GM23338 (cell line): ENCODE measurements around the gene PAX2.
A peak's percentile ranks its signal among the peaks of the same experiment; 100 is the strongest.

Source experiments
- CREB1 ChIP-seq: fragments of 250-450 bp; sonication (Bioruptor Pico); IDR thresholded peaks from 2 replicates; pipeline ENCODE4 v1.5.0; 2020; ENCODE audit warnings: low read depth, mild to moderate bottlenecking, moderate library complexity
- CTCF ChIP-seq, 2 experiments: fragments of 200-600 bp in 1 of 2; sonication (generic) in 1 of 2; conservative IDR thresholded peaks; 2 replicates each; pipeline versions ENCODE4 v1.5.1 to v1.6.1; 2016 to 2017; ENCODE audit warnings: antibody characterized with exemption in 2 of 2, low read depth in 2 of 2, mild to moderate bottlenecking in 2 of 2, moderate library complexity in 1 of 2
- ETS1 ChIP-seq: IDR thresholded peaks from 2 replicates; pipeline ENCODE4 v1.6.1; 2016; ENCODE audit warnings: antibody characterized with exemption
- EZH2 ChIP-seq: fragments of 200-600 bp; sonication (generic); IDR thresholded peaks from one replicate; pipeline ENCODE4 v1.8.0; 2017; ENCODE audit warnings: antibody characterized with exemption, mild to moderate bottlenecking, low read depth; ENCODE audit not compliant: unreplicated experiment
- EZH2phosphoT487 ChIP-seq: fragments of 200-600 bp; sonication (generic); IDR thresholded peaks from one replicate; pipeline ENCODE4 v1.8.1; 2018; ENCODE audit warnings: antibody characterized with exemption; ENCODE audit not compliant: unreplicated experiment
- JUNB ChIP-seq: IDR thresholded peaks from one replicate; pipeline ENCODE4 v1.6.1; 2016; ENCODE audit warnings: antibody characterized with exemption; ENCODE audit not compliant: unreplicated experiment
- POLR2AphosphoS5 ChIP-seq: IDR thresholded peaks from 2 replicates; pipeline ENCODE4 v1.6.1; 2016; ENCODE audit warnings: antibody characterized with exemption, low read depth
- REST ChIP-seq: IDR thresholded peaks from one replicate; pipeline ENCODE4 v1.6.1; 2018; ENCODE audit warnings: antibody characterized with exemption; ENCODE audit not compliant: unreplicated experiment
- STAT1 ChIP-seq: IDR thresholded peaks from one replicate; pipeline ENCODE4 v1.6.1; 2016; ENCODE audit warnings: antibody characterized with exemption; ENCODE audit not compliant: unreplicated experiment
- TF ChIP-seq, protein P1 (sequence below): fragments of 250-450 bp; sonication (Bioruptor Pico); IDR thresholded peaks from 2 replicates; pipeline ENCODE4 v1.5.0; 2020; ENCODE audit warnings: mild to moderate bottlenecking, moderate library complexity

DNA sequence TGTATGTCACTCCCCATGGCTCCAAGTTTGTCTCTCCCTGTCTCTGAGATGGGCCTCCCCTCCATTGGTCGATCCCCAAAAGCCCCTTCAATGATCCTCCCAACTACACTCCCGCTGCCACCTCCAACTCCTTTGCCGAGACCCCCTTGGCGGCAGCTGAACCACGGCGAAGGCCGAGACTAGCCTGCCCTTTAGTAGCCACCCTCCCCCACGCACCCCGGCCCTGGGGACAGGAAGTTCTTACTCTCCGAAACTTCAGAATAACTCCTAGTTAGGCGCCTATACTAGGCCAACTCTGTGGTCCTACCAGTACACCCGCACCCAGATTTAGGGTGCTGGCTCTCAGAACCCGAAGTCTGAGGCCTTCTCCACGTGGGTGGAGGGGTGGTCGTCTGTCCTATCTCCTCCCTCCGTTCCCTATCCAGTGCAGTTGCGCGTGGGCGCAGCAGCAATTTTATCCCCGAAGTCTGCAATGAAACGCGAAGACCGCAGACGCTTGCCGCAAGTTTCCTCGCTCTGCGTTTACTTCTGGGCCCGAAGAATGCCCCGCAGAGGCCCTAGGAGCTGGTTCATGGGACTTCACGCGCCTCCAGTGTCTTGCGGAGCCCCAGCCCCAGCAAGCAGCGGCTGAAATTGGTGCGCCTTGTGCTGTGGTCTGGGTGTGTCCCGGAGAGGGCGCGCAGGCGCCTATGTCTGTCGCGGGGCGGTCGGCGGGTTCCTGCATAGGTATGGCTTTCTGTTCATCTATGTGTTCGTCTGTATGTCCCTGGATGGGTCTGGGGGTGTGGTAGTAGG, 84.7 kb downstream of the PAX2 start:
- no peak for TF ChIP-seq POLR2AphosphoS5
- no peak for TF ChIP-seq CTCF (conservative IDR thresholded peaks at IDR 0.05; ENCODE audit: low read depth in 2 of 2)
- no peak for TF ChIP-seq STAT1
- no peak for TF ChIP-seq CREB1 (CRISPR knock-in tag)
- no peak for TF ChIP-seq REST
- peak; percentile 84 for TF ChIP-seq EZH2
- no peak for TF ChIP-seq JUNB
- no peak for TF ChIP-seq ETS1
- TF ChIP-seq, protein P1, sequence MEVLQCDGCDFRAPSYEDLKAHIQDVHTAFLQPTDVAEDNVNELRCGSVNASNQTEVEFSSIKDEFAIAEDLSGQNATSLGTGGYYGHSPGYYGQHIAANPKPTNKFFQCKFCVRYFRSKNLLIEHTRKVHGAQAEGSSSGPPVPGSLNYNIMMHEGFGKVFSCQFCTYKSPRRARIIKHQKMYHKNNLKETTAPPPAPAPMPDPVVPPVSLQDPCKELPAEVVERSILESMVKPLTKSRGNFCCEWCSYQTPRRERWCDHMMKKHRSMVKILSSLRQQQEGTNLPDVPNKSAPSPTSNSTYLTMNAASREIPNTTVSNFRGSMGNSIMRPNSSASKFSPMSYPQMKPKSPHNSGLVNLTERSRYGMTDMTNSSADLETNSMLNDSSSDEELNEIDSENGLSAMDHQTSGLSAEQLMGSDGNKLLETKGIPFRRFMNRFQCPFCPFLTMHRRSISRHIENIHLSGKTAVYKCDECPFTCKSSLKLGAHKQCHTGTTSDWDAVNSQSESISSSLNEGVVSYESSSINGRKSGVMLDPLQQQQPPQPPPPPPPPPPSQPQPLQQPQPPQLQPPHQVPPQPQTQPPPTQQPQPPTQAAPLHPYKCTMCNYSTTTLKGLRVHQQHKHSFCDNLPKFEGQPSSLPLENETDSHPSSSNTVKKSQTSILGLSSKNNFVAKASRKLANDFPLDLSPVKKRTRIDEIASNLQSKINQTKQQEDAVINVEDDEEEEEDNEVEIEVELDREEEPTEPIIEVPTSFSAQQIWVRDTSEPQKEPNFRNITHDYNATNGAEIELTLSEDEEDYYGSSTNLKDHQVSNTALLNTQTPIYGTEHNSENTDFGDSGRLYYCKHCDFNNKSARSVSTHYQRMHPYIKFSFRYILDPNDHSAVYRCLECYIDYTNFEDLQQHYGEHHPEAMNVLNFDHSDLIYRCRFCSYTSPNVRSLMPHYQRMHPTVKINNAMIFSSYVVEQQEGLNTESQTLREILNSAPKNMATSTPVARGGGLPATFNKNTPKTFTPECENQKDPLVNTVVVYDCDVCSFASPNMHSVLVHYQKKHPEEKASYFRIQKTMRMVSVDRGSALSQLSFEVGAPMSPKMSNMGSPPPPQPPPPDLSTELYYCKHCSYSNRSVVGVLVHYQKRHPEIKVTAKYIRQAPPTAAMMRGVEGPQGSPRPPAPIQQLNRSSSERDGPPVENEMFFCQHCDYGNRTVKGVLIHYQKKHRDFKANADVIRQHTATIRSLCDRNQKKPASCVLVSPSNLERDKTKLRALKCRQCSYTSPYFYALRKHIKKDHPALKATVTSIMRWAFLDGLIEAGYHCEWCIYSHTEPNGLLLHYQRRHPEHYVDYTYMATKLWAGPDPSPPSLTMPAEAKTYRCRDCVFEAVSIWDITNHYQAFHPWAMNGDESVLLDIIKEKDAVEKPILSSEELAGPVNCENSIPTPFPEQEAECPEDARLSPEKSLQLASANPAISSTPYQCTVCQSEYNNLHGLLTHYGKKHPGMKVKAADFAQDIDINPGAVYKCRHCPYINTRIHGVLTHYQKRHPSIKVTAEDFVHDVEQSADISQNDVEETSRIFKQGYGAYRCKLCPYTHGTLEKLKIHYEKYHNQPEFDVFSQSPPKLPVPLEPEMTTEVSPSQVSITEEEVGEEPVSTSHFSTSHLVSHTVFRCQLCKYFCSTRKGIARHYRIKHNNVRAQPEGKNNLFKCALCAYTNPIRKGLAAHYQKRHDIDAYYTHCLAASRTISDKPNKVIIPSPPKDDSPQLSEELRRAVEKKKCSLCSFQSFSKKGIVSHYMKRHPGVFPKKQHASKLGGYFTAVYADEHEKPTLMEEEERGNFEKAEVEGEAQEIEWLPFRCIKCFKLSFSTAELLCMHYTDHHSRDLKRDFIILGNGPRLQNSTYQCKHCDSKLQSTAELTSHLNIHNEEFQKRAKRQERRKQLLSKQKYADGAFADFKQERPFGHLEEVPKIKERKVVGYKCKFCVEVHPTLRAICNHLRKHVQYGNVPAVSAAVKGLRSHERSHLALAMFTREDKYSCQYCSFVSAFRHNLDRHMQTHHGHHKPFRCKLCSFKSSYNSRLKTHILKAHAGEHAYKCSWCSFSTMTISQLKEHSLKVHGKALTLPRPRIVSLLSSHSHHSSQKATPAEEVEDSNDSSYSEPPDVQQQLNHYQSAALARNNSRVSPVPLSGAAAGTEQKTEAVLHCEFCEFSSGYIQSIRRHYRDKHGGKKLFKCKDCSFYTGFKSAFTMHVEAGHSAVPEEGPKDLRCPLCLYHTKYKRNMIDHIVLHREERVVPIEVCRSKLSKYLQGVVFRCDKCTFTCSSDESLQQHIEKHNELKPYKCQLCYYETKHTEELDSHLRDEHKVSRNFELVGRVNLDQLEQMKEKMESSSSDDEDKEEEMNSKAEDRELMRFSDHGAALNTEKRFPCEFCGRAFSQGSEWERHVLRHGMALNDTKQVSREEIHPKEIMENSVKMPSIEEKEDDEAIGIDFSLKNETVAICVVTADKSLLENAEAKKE (CRISPR knock-in tag): no peak
- TF ChIP-seq EZH2phosphoT487: peak; percentile 97
